ENCODE results near the gene MXI1. TPM values are rescaled to one million over a fixed set of nuclear protein-coding genes. Genes with fewer than 3 reads are reported as not detected.
"Not testable (repeated sequence)": the region's sequence is repeated elsewhere in the genome, so short reads cannot be mapped to it uniquely, and the experiment has no call there.

Gene MXI1
- polyA plus RNA-seq, 1 donor, result 23.3 TPM

DNA sequence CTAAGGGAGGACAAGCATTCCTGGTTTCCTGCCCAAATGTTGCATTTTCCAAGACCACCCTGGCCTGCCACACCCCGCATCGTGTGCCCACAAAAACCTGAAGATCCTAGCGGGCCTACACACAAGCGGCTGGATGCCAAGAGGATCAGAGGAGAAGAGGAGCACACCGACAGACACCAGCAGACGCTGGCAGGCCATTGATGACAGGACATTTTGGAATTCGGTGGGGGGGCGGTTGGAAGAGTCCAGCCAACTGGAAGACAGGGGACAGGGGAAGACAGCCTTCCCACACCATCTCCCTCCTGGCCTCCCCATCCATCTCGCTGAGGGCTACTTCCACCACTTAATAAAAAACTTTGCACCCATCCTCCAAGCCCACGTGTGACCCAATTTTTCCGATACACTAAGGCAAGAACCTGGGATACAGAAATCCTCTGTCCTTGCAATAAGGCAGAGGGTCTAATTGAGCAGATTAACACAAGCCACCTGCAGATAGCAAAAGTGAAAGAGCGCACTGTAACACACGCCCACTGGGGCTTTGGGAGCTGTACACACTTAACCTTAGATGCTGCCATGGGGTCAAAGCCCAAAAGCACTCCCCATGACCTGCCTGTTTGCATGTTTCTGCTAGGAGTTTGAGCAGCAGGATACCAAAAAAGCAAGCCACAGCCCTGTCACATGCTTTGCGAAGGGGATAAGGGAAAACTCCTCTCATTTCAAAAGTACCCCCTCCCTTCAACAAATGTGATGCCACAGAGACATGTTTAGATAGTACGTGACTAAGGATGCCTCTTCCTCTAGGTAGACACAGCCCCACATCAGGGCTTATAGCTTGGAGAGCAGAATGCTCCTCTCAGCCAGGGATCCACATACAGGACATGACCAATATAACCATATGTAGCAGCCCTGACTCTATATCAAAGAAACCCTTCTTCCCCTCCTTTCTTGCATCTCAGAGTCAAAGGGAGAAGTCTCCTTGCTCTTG, 110.8 kb downstream of the MXI1 start:
- DNase-seq (ENCODE audit: low read depth), result no peak

DNA sequence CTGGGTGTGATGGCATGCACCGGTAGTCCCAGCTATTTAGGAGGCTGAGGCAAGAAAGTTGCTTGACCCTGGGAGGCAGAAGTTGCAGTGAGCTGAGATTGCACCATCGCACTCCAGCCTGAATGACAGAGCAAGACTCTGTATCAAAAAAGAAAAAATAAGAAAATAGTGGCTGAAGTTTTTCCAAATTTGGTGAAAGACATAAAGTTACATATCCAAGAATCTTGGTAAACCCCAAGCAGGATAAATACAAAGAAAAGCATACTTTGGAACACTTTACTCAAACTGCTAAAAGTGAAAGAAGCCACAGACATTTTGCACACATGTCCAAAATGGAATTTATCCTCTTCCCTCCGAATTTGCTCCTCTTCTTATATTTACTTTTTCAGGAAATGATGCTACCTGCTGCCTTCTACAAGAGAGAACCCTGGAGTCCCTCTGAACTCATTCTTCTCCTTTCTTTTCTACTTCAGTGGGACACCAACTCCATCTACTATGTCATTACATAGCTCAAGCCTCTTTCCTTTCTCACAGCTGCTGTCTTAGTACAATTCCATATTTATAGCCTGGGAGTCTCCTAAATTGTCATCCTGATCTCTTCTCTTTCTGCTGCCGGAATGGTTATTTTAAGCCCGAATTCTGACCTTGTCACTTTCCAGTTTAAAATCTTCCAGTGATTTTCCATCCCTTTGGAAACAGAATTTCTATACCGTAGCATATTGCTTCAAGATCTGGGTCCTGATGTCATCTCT, 114.6 kb downstream of the MXI1 start:
- DNase-seq (ENCODE audit: low read depth), result no peak

DNA sequence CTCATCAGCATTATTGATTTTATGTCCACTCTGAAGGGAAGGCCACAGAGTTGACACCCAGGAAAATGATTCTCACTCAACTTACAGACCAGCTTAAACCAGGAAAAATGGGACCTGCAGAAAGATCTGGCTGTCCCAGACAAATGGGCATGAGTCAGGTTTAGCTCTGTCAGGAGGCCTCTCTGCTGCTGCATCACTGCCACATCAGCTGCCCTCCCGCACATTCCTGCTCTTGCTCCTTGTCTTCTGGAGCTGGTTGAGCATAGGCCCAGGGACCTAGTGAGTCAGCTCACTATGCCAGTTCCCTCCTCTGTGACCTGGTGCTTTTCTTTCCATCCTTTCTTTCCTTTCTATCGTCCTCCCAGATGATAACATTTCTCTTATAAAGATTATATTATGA, 116.1 kb downstream of the MXI1 start:
- no peak for DNase-seq (ENCODE audit: low read depth)

DNA sequence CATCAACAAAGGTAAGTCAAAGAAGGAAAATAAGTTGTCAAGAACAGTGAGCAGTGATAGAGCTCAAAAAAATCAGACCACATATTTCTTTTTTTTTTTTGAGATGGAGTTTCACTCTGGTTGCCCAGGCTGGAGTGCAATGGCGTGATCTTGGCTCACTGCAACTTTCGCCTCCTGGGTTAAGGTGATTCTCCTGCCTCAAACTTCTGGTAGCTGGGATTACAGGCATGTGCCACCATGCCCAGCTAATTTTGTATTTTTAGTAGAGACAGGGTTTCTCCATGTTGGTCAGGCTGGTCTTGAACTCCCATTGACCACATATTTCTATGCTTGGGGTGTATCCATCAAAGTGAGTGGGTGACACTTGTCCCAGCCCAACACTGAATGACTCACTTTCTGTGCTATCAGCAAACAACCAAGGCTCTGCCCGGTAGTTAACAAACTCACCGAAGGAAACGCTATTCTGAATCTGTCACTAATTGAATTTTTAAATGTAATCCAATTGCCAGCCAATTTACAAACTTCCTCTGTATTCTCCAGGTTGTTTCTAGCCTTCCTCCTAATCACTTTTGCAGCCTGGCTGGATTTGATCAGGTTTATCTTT, 116.9 kb downstream of the MXI1 start:
- no peak for DNase-seq (ENCODE audit: low read depth)

DNA sequence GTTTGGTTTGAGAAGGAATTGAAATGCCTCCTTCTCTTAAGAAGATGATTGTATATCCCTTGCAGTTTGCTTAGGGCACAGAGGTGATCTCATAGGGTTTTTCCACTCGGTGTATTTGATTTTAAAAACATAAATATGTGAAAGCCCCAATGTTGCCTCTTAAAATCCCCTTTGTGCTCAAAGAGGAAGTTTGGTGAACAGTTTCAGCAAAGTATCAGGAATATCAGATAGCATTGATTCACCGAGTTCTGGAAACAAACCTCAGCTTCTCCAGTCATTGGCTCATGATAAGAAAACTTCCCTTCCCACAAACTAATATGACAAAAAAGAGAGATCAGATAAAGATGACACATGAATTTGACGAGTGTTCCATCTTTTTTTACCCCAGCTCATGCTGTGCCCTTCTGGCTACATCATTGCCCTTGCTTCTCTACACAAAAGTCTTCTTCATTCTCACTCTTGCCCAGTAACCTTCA, 117.4 kb downstream of the MXI1 start:
- no peak for DNase-seq (ENCODE audit: low read depth)

DNA sequence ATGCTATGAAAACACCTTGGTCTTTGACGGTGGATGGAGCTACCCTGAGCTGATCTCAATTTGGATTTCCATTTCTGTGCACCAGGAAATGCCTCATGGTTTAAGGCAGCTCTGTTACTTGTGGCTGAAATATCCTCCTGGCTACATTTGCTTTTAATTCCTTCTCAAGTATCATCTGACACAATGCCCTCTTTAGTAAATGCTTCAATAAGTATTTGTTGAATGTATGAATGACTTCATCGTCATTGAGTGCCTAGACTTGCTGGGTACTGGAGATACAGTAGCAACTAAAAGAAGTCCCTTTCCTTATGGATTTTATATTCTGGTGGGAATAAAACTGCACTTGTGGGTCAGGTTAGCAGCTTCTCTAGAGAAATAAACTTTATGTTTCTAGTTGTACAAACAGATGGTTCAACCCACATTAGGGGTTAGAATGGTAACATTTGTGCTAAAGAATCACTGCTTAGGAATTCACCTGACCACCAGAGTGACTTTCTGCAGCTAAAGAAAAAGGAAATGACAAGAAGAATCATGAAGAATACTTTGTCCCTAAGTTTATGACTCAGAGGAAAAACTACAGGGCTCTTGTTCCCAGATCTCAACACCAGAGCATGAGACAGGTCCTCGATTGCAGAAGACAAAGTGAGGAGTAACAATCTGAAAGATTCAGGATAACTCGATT, 119.1 kb downstream of the MXI1 start:
- no peak for DNase-seq (ENCODE audit: low read depth)

DNA sequence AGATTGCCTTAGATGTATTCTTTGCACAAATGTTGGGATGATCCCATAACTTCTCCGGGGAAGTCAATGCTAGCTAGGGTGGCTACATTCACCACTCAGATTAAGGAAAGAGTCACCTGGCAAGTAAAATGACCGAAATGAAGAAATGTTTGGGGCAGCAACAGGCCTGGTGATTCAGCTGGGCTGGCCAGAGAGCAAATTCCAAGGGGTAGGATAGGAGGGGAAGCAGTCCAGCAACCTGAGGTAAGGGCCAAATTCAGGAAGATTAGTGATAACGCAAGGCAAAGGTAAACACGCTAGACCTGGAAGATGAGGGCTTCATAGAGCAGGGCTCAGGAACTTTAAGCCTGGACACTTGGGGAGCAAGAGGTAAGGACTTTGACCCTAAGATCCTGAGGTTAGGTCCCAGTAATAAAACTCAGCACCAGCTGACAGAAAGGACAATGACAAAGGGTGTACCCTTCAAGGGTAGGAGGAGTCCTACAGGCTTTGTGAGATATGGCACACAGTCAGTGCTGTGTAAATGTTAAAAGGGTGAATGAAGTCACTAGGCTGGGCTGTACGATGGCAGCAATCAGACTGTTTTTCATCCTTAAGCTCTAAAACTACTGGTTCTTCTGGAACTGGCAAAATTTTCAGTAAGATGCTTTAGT, 120.0 kb downstream of the MXI1 start:
- DNase-seq (ENCODE audit: low read depth), result no peak

DNA sequence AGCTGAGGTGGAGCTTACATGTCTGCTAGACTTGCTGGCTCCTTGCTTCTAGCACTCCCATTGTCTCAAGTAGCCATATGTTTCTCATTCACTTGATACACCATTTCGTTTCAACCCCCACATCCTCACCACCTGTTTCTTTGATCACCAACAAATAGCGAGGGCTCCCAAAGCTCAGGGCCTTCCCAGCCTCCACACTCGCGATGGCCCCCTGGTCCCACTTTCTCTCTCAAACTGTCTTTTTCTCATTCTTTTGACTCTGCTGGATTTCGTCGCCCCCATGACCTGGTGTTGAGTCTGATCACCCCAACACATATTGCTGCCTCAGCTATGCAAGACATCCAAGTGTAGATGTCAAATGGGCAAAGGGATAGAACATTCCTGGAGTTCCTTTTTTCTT, 123.3 kb downstream of the MXI1 start:
- DNase-seq (ENCODE audit: low read depth), result no peak

DNA sequence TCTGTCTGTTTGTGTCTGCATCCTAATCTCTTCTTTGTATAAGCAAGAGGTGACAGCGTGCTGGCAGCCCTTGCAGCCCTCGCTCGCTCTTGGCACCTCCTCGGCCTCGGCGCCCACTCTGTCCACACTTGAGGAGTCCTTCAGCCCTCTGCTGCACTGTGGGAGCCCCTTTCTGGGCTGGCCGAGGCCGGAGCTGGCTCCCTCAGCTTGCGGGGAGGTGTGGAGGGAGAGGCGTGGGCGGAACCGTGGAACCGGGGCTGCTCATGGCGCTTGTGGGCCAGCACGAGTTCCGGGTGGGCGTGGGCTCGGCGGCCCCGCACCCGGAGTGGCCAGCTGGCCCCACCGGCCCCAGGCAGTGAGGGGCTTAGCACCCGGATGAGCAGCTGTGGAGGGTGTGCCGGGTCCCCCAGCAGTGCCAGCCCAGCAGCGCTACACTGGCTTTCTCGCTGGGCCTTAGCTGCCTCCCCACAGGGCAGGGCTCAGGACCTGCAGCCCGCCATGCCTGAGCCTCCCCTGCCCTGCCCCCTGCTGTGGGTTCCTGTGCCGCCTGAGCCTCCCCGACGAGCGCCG, 123.9 kb downstream of the MXI1 start:
- DNase-seq (ENCODE audit: low read depth), result not testable (repeated sequence)

DNA sequence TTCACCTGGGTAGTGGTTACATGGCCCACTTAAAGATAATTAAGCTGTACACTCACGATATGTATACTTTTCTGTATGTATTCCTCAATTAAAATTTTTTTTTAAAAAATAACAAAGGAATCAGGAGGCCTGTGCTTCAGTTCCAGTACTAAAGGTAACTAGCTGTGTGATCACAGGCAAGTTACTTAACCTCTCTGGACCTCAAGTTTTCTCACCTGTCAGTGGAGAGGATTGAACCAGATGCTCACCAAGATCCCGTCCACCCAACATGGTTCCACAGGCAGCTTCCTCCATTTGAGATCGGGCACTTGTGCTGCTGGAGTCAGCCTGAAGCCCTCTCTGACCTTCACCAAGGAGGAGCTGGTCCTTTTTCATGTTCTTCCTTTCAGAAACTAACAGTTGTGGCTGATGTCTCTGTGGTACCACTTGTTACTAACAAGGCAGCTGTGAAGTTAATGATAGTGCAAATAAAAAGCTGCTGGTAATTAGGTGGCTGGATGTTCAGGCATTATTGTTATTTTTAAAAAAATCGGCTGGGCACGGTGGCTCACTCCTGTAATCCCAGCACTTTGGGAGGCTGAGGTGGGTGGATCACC, 126.8 kb downstream of the MXI1 start:
- DNase-seq (ENCODE audit: low read depth), result no peak

DNA sequence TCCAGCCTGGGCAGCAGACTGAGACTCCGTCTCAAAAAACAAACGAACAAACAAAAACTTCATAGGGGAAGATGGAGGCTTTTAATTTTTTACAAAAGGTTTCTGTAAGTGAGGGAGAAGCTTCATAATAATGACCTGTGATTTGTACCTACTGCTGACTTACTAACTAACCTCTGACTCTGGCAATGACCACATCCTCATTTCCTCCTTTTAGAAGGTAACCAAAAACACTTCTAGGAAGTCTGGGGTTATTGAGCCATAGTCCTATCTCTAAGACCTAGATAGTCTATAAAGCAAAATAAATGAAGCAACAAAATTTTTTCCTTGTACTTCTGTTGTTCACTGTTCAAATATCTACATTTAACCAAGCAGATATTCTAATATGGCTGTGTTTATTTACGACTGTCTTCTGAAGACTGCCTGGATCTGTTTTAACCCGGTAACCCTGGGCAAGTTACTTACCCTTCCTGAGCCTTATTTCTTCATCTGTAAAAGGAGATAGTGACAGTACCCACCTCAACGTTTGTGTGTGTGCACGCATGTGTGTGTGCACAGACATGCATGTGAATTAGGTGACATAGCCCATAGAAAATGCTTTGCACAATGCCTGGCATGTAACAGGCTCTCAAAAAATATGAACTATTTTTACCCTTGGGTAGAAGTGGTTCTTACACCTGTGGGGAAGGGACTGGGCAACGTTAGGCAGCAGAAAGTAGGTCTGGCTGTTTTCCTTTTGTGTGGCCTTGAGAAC, 128.1 kb downstream of the MXI1 start:
- no peak for DNase-seq (ENCODE audit: low read depth)

DNA sequence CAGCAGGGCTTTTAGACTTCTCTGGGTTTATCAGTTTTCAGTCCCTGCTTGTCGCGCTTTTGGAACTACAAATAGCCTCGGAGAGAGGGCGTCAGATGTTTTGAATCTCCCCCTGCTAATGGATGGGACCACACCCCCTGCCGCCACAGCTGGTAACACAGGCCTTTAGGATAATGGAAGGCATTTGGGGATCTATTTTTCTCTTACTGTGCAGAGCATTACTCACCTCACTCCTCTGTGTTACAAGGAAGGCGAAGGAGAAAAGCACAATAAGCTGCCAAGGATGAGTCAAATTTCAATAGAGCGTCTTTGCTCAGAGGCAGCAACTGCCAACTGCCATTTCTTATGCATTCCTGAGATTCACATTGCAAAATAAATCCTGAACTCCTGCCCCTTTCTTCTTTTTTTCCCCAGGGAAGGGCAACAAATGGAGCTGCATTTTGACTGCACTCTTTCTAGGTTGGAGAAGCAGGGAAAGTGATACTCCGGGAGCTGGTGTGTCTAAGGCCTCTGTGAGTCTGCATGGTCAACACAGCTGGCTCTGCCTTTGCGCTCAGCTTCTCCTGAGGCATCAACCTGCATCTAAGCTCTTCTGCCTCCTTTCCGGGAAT, 128.8 kb downstream of the MXI1 start:
- peak; percentile 44 for DNase-seq (ENCODE audit: low read depth)

Other genes with a start within 250 kb of the MXI1 start
- gene ADD3, start 199.6 kb upstream of the MXI1 start, polyA plus RNA-seq (ENCODE audit: insufficient read length), result 88.6 TPM
- 33.6 TPM for gene SMNDC1, start 97.3 kb downstream of the MXI1 start, polyA plus RNA-seq (ENCODE audit: insufficient read length)

All from forelimb muscle (tissue), 1 donor.